AML-193 (cell line): ENCODE measurements around the gene DUSP9.
A peak's percentile ranks its signal among the peaks of the same experiment; 100 is the strongest.

Experiments used
- DNase-seq, 2 experiments: peaks; one replicate each; lab custom pipeline; 2025; lab: John Stamatoyannopoulos, UW

DUSP9 gene

DNA sequence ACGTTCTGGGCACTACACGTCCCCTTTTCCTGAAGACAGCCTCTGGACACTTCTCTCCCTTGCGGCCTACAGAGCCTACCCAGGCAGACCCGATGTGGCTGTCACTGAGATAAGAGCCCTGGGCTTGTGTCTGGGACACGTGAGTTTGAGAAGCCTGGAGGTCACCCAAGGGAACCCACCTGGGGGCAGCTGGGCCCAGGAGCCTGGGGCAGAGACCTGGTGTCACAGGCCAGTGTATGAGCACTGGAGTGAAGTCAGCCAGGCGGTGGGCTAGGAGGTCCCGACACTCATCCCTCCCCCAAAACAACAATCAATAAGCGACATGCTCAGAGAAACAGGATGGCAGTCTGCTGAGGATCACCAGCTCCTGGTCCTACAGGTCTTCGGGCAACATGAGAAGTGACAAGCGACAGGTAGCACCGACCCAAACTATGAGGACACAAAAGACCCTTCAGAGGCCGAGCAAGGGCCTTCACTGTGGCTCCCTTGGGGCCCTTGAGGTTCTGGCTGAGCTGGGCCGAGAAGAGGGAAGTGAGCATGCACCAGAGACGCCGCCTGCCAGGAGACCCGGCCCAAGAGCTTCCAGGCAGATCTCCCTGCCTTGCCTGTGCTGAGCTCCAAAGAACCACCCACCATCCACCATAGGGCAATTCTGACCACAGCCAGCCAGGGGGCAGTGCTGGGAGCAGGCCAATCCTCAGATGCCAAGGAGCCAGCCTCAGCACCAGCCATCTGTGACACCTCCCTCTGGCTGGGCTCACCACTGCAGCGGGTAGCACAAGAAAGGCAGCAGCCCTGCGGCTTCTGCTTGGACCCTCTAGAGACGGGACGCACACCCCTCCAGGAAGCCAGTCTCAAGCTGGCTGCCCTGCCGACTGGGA is 11.0 kb upstream of the DUSP9 start:
- DNase-seq: peak; percentile 19 to 28

GRCh38 chrX:153636716-153637115 is 10.3 kb upstream of the DUSP9 start:
- DNase-seq: no peak

DNA sequence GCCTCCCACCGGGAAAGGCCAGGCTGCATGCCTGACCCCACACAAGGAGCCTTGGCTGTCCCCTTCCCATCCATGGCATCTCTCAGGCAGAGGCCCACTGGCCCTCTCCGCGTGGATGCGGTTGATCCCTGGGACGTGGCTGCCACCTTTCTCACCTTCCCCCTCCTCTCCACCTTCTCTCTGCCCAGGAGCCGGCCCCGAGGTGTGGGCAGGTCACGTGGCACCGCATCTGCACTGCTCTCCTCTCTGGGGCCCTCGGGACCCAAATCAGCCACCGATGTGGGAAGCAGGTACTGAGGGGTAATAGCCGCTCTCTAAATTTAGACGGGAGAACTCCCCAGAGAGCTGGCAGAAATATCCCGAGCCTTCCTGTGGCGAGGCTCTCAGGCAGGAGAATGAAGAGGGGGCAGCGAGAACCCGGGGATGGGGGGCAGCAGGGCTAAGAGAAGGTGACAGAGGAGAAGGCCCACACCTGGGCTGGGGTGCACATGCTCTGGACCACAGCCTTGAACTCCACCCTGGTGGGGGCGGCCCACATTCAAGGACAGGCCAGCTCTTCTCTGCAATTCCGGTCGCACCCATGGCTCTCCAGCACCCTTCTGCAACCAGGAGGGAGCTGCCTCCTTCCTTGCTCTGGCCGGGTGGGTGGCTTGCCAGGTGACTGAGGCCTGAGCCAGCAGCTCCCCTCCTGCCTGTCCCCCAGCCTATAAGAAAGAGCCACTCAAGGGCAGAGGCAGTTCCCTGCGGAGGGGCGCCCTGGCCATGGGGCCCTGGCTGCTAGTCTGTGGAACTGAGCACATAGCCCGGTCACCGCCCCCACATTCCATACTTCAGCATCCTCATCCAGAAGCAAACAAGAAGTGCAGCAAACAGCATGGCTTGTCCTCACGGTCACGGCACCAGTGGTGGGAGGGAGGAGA is 9.6 kb upstream of the DUSP9 start:
- no peak for DNase-seq

GRCh38 chrX:153638041-153638371 is 9.0 kb upstream of the DUSP9 start:
- no peak for DNase-seq

DNA sequence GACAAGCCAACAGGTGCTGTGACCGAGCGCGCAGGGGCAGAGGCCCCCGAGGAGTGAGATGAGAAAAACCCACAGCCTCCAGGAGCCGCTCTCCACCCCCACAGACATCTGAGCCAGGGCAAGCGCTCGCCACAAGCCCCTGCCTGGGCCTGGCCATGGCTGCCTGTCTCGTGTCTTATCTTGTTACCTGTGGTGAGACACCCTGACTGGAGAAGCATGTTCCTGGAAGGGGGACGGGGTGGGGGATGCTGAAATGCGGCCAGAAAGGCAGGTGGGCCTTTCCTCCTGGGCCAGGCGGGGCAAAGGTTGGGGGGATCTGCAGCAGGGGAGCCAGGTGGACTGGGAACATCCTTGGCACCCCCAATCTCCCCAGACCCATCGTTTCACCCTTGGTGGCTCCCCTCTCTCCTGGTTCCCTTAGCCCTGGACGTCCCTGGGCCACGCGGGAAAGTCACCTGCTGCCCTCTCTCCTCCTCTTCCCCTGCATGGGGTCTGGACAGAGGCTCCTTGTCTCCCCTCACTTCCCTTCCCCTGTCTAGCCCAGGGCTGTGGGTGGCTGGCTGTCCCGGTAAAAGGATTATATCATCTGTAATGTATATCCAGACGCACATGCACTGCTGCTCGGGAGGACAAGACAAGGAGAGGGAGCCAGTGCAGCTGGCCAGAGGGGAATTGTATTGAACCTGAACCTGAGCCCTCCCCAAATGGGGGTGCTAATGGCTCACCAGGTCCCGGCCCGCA is 8.4 kb upstream of the DUSP9 start:
- no peak for DNase-seq

- DNase-seq: no peak
These were observed 7.6 kb upstream of the DUSP9 start for GRCh38 chrX:153639177-153640044.

DNA sequence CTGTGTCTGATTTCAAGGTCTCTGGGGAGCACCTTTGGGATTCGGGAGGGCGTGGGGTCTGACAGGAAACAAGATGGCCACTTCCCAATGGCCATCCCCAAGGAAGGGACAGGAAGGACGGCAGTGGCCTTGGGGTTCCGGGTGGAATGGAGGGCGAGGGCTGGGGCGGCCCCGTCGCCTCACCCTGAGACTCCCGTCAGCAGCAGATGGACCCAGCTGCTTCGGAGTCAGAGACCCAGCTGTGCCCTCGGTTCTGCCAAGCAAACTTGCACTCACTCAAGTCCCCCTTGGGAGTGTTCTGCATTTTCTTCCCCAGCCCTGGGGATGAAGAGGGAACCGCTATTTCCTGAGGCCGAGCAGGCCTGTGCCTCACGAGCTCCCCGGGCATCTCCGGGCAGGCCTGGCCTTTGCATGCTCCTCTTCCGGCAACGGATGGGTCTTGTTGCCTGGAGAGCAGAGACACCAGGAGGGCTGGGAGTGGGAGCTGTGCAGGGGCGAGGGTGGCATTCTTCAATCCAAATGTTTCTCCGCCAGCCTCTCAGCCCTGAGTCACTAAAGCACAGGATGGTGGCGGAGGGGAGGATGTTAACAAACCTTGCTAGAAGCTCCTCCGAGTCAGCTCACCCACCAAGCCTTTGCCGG is 6.8 kb upstream of the DUSP9 start:
- DNase-seq: no peak

DNA sequence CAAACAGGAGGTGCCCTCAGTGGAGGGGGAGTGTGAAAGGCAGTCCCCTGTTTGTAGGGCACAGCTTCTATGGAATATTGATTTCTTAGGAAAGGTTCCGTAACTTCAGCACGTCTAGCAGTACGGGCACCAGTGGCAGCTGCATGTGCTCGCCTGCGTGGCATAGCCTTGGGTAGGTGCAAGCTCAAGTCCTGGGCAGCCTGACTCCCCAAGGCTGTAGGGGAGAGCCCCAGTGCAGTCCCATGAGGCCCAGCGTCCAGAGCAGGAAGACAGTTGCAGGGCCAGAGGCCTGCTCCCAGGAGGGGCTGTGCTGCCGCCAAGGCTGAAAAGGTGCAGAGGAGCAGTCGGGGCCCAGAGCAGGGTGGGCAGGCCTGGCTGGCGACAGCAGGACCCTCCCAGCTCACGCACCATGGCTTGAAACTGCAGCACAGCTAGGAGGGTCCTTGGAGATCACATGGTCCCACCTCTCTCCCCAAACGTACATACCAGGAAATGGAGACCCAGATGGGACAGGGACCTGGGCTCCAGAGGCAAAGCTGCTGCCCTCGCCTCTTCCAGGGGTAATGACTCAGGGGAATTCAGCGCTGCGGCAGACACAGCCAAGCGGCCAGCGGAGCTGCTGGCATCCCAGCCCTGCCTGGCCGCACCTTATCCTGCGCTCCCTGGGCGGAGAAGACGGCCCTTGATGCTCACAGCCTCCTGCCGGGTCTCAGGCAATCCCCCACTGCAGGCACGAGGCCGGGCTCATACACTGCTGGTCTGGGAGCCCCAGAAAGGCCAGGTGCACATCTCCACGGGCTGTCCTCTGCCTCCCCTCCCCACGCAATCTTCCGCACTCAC is 6.0 kb upstream of the DUSP9 start:
- no peak for DNase-seq

- no peak for DNase-seq
These were observed 5.4 kb upstream of the DUSP9 start for GRCh38 chrX:153641627-153642026.

DNA sequence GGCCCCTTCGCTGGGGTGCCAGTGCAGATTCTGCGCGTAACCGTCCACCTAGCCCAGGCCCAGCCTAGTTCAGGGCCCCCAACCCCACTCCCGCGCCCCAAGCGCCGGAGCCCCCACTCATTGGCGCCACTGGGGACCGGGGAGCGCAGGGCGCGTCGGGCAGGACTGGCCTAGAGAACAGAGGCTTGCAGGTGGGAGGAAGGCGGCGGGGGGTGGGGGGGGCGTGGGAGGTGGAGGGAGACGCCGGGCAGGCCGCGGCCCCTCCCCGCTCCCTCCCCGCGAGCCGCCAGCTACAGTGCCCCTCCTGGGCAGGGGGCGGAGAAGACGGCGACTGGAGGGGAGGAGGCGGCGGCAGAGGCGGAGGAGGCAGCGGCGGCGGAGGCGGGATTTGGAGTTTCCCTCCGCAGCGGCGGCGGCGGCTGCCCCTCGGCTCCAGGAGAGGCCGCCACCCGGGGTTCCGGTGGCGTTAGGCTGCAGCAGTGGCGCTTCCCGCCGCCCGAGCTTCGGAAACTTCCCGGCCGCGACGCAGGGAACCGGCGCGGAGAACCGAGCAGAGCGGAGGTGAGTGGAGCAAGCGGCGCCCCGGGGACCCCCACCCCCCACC is 4.8 kb upstream of the DUSP9 start:
- DNase-seq: no peak

DNA sequence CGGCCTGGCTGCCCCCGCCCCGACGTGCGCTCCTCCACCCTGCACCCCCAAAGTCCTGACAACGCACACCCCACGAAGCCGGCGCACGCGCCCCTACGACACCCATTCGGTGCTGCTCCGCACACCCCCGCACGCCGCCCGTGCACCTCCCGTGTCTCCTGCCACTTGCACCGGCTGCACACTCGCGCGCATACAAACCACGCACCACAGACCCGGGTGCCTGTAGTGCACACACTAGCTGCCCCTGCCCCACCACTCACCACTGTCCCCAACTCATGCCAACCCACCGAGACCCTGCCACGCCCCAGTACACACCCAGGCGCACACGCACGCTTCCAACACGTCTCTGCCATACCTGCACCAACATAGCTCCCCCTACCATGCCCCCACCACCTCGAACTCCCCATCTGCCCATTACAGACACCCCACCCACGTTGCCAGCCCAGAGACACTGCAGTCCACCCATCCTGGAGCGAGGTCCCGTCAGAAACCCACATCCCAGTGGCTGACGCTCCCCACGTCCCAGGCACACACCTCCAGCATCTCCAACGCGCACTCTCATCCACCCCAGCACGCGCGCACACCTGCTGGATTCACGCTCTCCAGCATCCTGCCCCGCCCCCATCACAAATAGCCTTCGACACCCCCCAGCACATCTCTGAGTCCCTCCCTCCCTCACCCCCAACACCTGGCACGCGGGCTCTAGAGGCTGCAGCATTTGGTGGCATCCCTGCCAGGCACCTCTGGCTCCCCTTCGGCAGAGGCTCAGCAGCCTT is 4.2 kb upstream of the DUSP9 start:
- no peak for DNase-seq

GRCh38 chrX:153643431-153644351 is 3.3 kb upstream of the DUSP9 start:
- no peak for DNase-seq

GRCh38 chrX:153644356-153645125 is 2.5 kb upstream of the DUSP9 start:
- DNase-seq: no peak

- DNase-seq: no peak
These were observed 1.9 kb upstream of the DUSP9 start for GRCh38 chrX:153645151-153645550.

GRCh38 chrX:153645921-153646488 is 998 bp upstream of the DUSP9 start:
- DNase-seq: no peak
